ENCODE data around the gene ASTN2.

- TF ChIP-seq CTCF (IDR thresholded peaks at IDR 0.05): no peak
- no peak for TF ChIP-seq POLR2A (IDR thresholded peaks at IDR 0.05)
Measured at GRCh38 chr9:117008461-117008860, 406.4 kb downstream of the ASTN2 start.

Data from Peyer's patch (tissue), 4 donors.